PC-9 (cell line): ENCODE data around the gene ARHGDIA.

Source experiments
- CTCF ChIP-seq: fragments of 200-600 bp; sonication (generic); conservative IDR thresholded peaks from 2 replicates; pipeline ENCODE4 v1.6.1; 2017; ENCODE audit warnings: mixed run types, antibody characterized with exemption, mild to moderate bottlenecking, moderate library complexity
- EZH2 ChIP-seq: fragments of 200-600 bp; sonication (generic); IDR thresholded peaks from 2 replicates; pipeline ENCODE4 v1.8.0; 2017; ENCODE audit warnings: antibody characterized with exemption, low read depth

- TF ChIP-seq CTCF (no peak), EZH2 (no peak)
Measured at GRCh38 chr17:81817758-81818147, 53.4 kb downstream of the ARHGDIA start.
